ENCODE results near the gene FBXO42.

The FBXO42 gene

DNA sequence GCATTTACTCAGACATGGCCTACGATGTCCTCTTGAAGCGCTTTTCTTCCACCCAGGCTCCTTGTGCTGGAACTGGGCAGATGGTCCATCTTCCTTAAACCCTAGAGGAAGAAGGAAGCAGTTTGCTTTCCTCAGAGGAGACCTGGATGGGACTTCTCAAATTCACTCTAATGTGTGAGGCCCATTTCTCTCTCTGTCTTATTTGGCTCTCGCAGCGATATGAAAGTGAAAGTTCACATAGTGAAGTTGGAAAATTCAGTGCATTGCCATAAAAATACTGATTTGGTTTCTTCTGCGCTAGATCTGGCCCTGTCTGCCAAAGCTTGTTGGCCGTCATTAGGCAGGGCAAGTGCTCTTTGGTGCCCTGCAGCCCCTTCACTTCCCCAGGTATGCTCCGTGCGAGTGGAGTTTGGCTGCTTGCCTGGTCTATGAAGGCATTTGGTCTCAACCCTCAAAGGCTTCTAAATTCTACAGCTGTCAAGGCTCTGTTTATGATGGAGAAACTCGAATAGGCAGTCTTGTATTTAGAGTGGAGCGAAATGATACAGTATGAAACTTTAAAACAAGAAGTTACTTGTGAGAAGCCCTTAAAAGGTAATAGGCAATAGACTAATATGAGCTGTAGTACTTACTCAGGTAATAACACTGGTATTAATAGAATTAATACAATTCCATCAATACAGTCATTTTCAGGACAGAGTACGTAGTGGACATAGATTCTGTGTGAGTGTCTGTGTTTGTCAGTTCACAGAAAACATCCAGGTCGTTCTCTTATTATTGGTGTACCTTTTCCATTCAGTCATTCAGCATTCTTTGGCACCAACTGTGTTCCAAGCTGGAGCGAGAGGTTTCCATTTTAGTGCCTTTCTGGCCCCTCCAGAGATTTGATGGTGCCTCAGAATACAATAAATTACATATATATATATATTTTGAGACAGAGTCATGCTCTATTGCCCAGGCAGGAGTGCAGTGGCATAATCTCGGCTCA, 35.2 kb upstream of the FBXO42 start:
- no peak for DNase-seq (ENCODE audit: insufficient read length, low spot score)
- FAIRE-seq = peak; percentile 67
- TF ChIP-seq PAX5 (IDR thresholded peaks at IDR 0.05; ENCODE audit: insufficient read depth, low read length, severe bottlenecking) = no peak
- no peak for TF ChIP-seq TAF1 (IDR thresholded peaks at IDR 0.05; ENCODE audit: low read depth, low read length)
- no peak for TF ChIP-seq SPI1 (IDR thresholded peaks at IDR 0.05; ENCODE audit: low read depth, low read length)
- TF ChIP-seq POLR2A (IDR thresholded peaks at IDR 0.05; ENCODE audit: low read depth, low read length) = no peak
- no peak for TF ChIP-seq POU2F2 (IDR thresholded peaks at IDR 0.05; ENCODE audit: low read depth, low read length)
- TF ChIP-seq POLR2AphosphoS5 (IDR thresholded peaks at IDR 0.05; ENCODE audit: low read depth, low read length) = no peak

DNA sequence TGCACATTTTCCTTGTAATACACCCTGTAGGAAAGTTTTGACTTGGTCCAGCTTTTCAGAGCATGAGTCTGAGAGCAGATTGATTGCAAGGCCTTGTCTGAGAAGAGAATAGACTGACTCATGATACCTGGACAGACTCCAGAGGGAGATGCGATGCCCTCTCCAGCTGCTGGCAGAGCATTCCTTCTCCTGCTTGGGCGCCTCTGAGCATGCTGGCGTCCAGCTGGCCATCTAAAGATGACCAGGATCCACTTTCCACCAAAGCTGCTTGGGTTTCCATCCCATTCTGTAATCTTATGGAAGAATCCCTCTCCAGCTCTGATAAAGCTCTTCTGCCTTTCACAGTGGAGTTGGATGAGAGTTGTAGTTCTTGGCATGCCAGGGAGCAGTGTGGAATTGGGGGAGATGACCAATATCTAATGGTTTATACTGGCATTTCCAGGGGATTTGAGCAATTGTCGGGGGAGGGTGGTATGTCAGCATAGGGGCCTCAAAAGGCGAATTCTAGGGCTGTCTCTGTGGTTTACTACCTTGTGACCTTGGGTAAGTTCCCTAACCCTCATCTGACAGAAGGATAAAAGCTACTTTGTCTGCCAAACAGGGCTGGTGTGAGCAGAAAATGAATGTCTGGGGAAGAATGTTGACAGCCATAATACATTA, 34.3 kb upstream of the FBXO42 start:
- TF ChIP-seq PAX5 (IDR thresholded peaks at IDR 0.05; ENCODE audit: insufficient read depth, low read length, severe bottlenecking) (no peak), POU2F2 (IDR thresholded peaks at IDR 0.05; ENCODE audit: low read depth, low read length) (no peak), TAF1 (IDR thresholded peaks at IDR 0.05; ENCODE audit: low read depth, low read length) (no peak), POLR2A (IDR thresholded peaks at IDR 0.05; ENCODE audit: low read depth, low read length) (no peak)
- FAIRE-seq (no peak), DNase-seq (ENCODE audit: insufficient read length, low spot score) (no peak)

- DNase-seq (ENCODE audit: insufficient read length, low spot score) (no peak), FAIRE-seq (no peak)
- TF ChIP-seq POLR2AphosphoS5 (IDR thresholded peaks at IDR 0.05; ENCODE audit: low read depth, low read length) = no peak
- TF ChIP-seq SPI1 (IDR thresholded peaks at IDR 0.05; ENCODE audit: low read depth, low read length) = no peak
- no peak for TF ChIP-seq POU2F2 (IDR thresholded peaks at IDR 0.05; ENCODE audit: low read depth, low read length)
- no peak for TF ChIP-seq TAF1 (IDR thresholded peaks at IDR 0.05; ENCODE audit: low read depth, low read length)
- no peak for TF ChIP-seq PAX5 (IDR thresholded peaks at IDR 0.05; ENCODE audit: insufficient read depth, low read length, severe bottlenecking)
- TF ChIP-seq POLR2A (IDR thresholded peaks at IDR 0.05; ENCODE audit: low read depth, low read length) = no peak
Observed at GRCh38 chr1:16385659-16386453, 33.6 kb upstream of the FBXO42 start.

- FAIRE-seq (no peak), DNase-seq (ENCODE audit: insufficient read length, low spot score) (no peak)
Observed at GRCh38 chr1:16383888-16384287, 31.6 kb upstream of the FBXO42 start.

GRCh38 chr1:16380868-16381267, 28.6 kb upstream of the FBXO42 start:
- TF ChIP-seq SPI1 (IDR thresholded peaks at IDR 0.05; ENCODE audit: low read depth, low read length) = no peak
- no peak for TF ChIP-seq POLR2A (IDR thresholded peaks at IDR 0.05; ENCODE audit: low read depth, low read length)
- TF ChIP-seq POLR2AphosphoS5 (IDR thresholded peaks at IDR 0.05; ENCODE audit: low read depth, low read length) = no peak
- TF ChIP-seq TAF1 (IDR thresholded peaks at IDR 0.05; ENCODE audit: low read depth, low read length) = no peak
- TF ChIP-seq PAX5 (IDR thresholded peaks at IDR 0.05; ENCODE audit: insufficient read depth, low read length, severe bottlenecking) = no peak
- no peak for TF ChIP-seq POU2F2 (IDR thresholded peaks at IDR 0.05; ENCODE audit: low read depth, low read length)
- FAIRE-seq (no peak), DNase-seq (ENCODE audit: insufficient read length, low spot score) (no peak)

More at GRCh38 chr1:16383888-16384287, 31.6 kb upstream of the FBXO42 start:
- TF ChIP-seq PAX5 (IDR thresholded peaks at IDR 0.05; ENCODE audit: insufficient read depth, low read length, severe bottlenecking) (no peak), POLR2A (IDR thresholded peaks at IDR 0.05; ENCODE audit: low read depth, low read length) (no peak), TAF1 (IDR thresholded peaks at IDR 0.05; ENCODE audit: low read depth, low read length) (no peak), POLR2AphosphoS5 (IDR thresholded peaks at IDR 0.05; ENCODE audit: low read depth, low read length) (no peak), POU2F2 (IDR thresholded peaks at IDR 0.05; ENCODE audit: low read depth, low read length) (no peak), SPI1 (IDR thresholded peaks at IDR 0.05; ENCODE audit: low read depth, low read length) (no peak)

GRCh38 chr1:16378443-16378842, 26.2 kb upstream of the FBXO42 start:
- no peak for DNase-seq (ENCODE audit: insufficient read length, low spot score)
- TF ChIP-seq POU2F2 (IDR thresholded peaks at IDR 0.05; ENCODE audit: low read depth, low read length) (no peak), POLR2A (IDR thresholded peaks at IDR 0.05; ENCODE audit: low read depth, low read length) (no peak), TAF1 (IDR thresholded peaks at IDR 0.05; ENCODE audit: low read depth, low read length) (no peak), PAX5 (IDR thresholded peaks at IDR 0.05; ENCODE audit: insufficient read depth, low read length, severe bottlenecking) (no peak), SPI1 (IDR thresholded peaks at IDR 0.05; ENCODE audit: low read depth, low read length) (no peak), POLR2AphosphoS5 (IDR thresholded peaks at IDR 0.05; ENCODE audit: low read depth, low read length) (no peak)
- FAIRE-seq = no peak

GRCh38 chr1:16376971-16377370, 24.7 kb upstream of the FBXO42 start:
- TF ChIP-seq POLR2AphosphoS5 (IDR thresholded peaks at IDR 0.05; ENCODE audit: low read depth, low read length) (no peak), TAF1 (IDR thresholded peaks at IDR 0.05; ENCODE audit: low read depth, low read length) (no peak), POLR2A (IDR thresholded peaks at IDR 0.05; ENCODE audit: low read depth, low read length) (no peak), SPI1 (IDR thresholded peaks at IDR 0.05; ENCODE audit: low read depth, low read length) (no peak), PAX5 (IDR thresholded peaks at IDR 0.05; ENCODE audit: insufficient read depth, low read length, severe bottlenecking) (no peak), POU2F2 (IDR thresholded peaks at IDR 0.05; ENCODE audit: low read depth, low read length) (no peak)
- no peak for FAIRE-seq
- DNase-seq (ENCODE audit: insufficient read length, low spot score) = no peak

DNA sequence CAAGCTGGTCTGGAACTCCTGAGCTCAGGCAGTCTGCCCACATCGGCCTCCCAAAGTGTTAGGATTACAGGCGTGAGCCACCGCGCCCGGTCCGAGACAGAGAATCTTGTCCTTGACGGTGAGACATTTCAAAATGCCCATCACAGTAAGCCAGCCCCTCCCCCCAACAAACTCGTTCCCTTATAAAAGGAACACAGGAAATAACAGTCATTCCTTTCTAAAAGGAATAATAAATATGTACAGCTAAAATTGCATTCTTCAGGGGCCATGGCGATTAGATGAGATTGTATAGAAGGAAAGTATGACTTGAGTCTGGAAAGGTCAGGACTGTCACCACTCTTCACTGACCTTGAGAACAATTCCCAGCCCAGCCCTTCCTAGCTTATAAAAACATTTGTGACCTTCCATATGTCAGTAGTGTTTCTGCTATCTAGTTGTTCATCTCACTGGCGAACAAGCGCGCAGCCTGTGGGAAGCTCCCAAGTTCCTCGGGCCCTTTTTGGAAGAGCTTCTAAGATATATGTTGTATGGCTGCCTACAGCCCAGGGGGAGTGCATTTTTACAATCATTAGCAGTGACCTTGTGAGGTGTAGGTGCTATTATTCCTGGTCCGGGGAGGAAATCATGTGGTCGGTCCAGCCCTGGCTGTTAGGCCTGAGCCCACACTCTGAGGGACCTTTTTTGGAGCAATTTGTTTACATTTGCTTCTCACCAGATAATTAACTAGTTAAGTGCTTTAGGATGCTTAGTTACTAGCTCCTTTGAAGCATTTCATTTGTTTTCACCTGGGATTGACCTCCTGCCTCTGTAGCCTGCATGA, 23.5 kb upstream of the FBXO42 start:
- FAIRE-seq (no peak), DNase-seq (ENCODE audit: insufficient read length, low spot score) (no peak)
- TF ChIP-seq POLR2AphosphoS5 (IDR thresholded peaks at IDR 0.05; ENCODE audit: low read depth, low read length) (no peak; the same call in 1 of the 2 replicates), SPI1 (IDR thresholded peaks at IDR 0.05; ENCODE audit: low read depth, low read length) (no peak), PAX5 (IDR thresholded peaks at IDR 0.05; ENCODE audit: insufficient read depth, low read length, severe bottlenecking) (no peak), POLR2A (IDR thresholded peaks at IDR 0.05; ENCODE audit: low read depth, low read length) (no peak), POU2F2 (IDR thresholded peaks at IDR 0.05; ENCODE audit: low read depth, low read length) (no peak), TAF1 (IDR thresholded peaks at IDR 0.05; ENCODE audit: low read depth, low read length) (no peak)
